ENCODE measurements around the gene ASCC3.
"Not testable (repeated sequence)": the region's sequence is repeated elsewhere in the genome, so short reads cannot be mapped to it uniquely, and the experiment has no call there.

ASCC3 gene

GRCh38 chr6:100658486-100658885 lies 222.6 kb downstream of the ASCC3 start:
- no peak for DNase-seq (ENCODE audit: low read depth in 2 of 2)

GRCh38 chr6:100657678-100658330 lies 223.3 kb downstream of the ASCC3 start:
- no peak for DNase-seq (ENCODE audit: low read depth in 2 of 2)

GRCh38 chr6:100641147-100641546 lies 240.0 kb downstream of the ASCC3 start:
- not testable (repeated sequence) for DNase-seq (ENCODE audit: low read depth in 2 of 2)

DNA sequence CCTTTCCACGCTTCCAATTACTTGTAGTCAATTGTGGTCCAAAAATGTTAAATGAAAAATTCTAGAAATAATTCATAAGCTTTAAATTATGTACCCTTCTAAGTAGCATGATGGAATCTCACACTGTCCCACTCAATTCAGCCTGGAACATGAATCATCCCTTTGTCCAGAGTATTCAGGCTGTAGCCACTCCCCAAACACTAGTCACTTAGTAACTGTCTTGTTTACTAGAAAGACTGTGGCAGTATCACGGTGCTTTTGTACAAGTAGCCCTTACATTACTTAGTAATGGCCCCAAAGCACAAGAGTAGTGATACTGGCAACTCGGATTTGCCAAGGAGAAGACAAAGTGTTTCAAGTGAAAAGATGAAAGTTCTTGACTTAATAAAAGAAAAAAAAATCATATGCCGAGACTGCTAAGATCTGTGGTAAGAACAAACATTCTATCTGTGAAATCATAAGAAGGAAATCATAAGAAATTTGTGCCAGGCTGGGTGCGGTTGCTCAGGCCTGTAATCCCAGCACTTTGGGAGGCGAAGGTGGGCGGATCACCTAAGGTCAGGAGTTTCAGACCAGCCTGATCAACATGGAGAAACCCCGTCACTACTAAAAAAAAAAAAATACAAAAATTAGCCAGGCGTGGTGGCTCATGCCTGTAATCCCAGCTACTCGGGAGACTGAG lies 247.9 kb downstream of the ASCC3 start:
- DNase-seq (ENCODE audit: low read depth in 2 of 2): no peak

- no peak for DNase-seq (ENCODE audit: low read depth in 2 of 2)
Observed at GRCh38 chr6:100630536-100630935, 250.6 kb downstream of the ASCC3 start.

GRCh38 chr6:100627911-100628758 lies 253.0 kb downstream of the ASCC3 start:
- no peak for DNase-seq (ENCODE audit: low read depth in 2 of 2)

GRCh38 chr6:100626721-100627120 lies 254.4 kb downstream of the ASCC3 start:
- no peak for DNase-seq (ENCODE audit: low read depth in 2 of 2)

DNA sequence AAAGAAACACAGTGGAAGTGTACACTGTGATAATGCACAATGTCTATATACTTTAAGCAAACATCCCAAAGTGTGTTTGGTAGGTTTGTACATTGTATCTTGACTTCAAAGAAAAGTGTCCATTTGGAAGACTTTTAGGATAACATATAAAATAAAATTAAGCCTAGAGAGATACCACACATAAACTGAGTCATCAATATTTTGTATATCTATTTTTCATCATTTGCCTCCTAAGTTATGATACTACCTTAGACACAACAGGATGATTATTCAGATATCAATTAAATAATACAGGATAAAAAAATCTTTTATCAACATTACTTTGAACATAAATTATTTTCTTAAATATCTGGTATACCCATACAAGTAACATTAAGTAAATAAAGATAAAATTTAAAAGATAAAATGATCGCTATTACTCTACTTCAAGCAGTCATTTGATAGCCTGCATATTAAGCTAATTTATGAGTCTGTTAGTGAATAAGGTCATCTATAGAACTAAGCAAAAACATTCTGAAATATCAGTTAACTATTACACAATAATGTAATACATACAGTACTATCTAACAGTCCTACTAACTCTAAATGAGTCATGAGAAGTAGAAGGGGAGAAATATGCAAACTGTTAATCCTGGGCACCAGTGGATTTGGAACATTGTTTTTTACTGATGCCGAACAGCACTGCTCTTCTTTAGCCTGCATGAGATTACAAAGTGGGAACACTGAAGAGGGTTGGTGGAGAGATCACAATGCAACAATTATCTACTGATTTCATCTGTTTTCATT lies 258.0 kb downstream of the ASCC3 start:
- no peak for DNase-seq (ENCODE audit: low read depth in 2 of 2)

GRCh38 chr6:100620085-100620840 lies 260.9 kb downstream of the ASCC3 start:
- DNase-seq (ENCODE audit: low read depth in 2 of 2): no peak

GRCh38 chr6:100618351-100618671 lies 262.8 kb downstream of the ASCC3 start:
- DNase-seq (ENCODE audit: low read depth in 2 of 2): no peak

DNA sequence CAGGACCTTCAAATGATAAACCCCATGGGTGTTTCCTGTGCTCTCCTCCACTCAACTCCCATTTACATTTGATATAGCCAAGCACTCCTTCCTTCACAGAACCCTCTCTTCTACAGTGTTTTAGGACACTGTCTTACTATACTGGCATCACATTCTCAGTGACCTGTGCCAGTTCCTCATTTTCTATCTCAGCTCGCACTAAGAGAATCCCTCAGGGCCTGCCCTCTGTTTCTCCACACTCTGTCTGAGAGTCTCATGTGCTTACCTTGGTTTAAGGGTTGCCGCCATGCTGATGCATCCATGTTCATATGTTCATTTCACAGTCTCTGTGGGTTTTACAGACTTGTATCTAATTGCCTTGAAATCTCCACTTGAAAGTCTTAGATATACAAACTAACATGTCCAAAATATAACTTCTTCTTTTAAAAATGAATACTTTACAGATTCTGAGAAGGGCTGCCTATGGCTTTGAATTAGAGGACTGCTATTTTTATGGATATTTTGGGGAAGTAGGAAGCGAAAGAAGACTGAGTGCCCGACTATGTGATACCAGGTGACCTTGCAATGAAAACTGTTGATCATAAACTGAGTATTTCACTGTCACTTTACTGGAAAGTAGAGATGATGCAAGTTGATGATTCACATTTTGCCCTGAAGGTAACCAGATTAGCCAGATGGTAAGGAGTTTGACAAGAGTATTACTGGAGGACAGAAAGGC lies 263.3 kb downstream of the ASCC3 start:
- no peak for DNase-seq (ENCODE audit: low read depth in 2 of 2)

DNA sequence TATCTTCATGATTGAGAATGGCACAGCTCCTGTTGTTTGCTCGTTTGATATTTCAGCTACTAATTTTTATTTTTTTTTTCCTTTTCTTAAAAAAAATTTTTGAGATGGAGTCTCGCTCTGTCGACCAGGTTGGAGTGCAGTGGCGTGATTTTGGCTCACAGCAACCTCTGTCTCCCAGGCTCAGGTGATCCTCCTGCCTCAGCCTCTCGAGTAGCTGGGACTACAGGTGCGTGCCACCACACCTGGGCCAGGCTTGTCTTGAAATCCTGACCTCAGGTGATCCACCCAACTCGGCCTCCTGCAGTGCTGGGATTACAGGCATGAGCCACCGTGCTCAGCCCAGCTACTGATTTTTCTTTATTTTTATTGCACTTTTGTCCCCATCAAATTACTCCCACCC lies 266.2 kb downstream of the ASCC3 start:
- DNase-seq (ENCODE audit: low read depth in 2 of 2): no peak

- no peak for DNase-seq (ENCODE audit: low read depth in 2 of 2)
Observed at GRCh38 chr6:100614386-100614785, 266.7 kb downstream of the ASCC3 start.

- no peak for DNase-seq (ENCODE audit: low read depth in 2 of 2)
Observed at GRCh38 chr6:100613656-100614055, 267.5 kb downstream of the ASCC3 start.

DNA sequence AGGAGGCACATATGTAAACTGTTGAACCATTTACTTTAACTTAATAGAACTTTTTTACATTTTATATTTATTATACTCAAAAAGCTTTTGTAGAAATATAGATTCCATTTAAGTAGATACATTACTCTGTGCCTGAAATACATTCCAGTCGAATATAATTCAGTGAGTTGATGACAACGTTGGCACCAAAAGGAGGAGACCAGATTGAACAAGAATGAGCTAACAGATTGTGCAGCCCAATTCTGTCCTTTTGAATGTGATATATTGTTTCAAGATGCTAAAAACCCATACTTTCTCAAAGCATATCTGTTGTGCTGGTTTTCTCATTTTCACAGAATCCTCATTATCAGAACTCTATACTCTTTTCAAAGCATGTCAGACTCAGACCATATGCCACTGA lies 269.0 kb downstream of the ASCC3 start:
- no peak for DNase-seq (ENCODE audit: low read depth in 2 of 2)

GRCh38 chr6:100599088-100599770 lies 281.9 kb downstream of the ASCC3 start:
- DNase-seq (ENCODE audit: low read depth in 2 of 2): no peak

DNA sequence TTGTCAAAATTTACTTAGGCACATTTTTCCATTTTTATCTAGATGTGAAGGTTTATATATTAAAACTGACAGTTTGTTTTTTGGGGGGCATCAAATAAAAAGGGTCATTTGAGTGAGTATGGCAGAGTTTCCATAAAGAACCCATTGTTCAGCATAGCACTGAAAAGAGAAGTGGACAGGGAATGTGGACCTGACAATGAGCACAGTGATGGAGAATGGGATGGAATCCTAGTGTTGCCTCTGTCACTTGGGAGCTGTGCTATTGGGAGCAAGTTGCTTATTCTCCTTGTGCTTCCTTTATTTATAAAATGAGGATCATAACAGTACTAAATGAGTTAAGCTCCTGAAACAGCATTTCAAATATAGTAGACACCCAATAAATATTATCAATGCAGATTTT lies 285.7 kb downstream of the ASCC3 start:
- DNase-seq (ENCODE audit: low read depth in 2 of 2): no peak

- DNase-seq (ENCODE audit: low read depth in 2 of 2): no peak
Observed at GRCh38 chr6:100593522-100593921, 287.6 kb downstream of the ASCC3 start.

- DNase-seq (ENCODE audit: low read depth in 2 of 2): no peak
Observed at GRCh38 chr6:100592929-100593328, 288.2 kb downstream of the ASCC3 start.

DNA sequence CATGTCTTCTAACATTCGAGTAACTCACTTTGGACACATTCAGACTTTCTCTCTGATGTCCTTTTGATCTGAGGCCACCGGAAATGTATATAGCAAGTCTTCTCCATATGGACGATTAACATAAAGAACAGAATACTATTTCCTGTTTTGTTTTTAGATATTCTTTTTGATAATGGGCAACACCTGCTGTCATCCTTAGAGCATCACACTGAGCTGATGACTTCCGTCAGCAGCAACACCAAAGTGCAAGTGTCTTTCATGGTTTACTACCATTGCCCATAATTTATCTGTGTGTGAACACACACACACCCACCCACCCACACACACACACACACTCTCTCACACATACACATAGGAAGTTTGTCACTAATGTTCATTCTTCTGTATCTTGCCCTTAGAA lies 303.7 kb downstream of the ASCC3 start:
- no peak for DNase-seq (ENCODE audit: low read depth in 2 of 2)
